ENCODE results near the gene COL5A2. TPM values are rescaled to one million over a fixed set of nuclear protein-coding genes. Genes with fewer than 3 reads are reported as not detected.

Gene COL5A2
- total and polyA plus RNA-seq, 9 of the 15 experiments (the other 6 are each of a cell fraction or from before 2014, with no cell fraction given), result 0.01 to 0.54 (median 0.19) TPM

- TF ChIP-seq BRF2 (IDR thresholded peaks at IDR 0.05; ENCODE audit: borderline replicate concordance, insufficient read depth, insufficient read length) (no peak), NFIX (CRISPR knock-in tag; IDR thresholded peaks at IDR 0.05; ENCODE audit: low read depth) (no peak), HES1 (IDR thresholded peaks at IDR 0.05; ENCODE audit: low read depth) (no peak), ELK1 (CRISPR knock-in tag; IDR thresholded peaks at IDR 0.05) (no peak)
Measured at GRCh38 chr2:189210250-189211087, 30.9 kb upstream of the COL5A2 start (continued).

GRCh38 chr2:189208254-189208653, 28.7 kb upstream of the COL5A2 start:
- intact Hi-C loops (cut with micrococcal nuclease) (no loop called here), in situ Hi-C loops (cut with MboI) (no loop called here)
- no peak for ATAC-seq
- no peaks in the 10 kb centered on the region for H3K9me3 ChIP-seq (replicated peaks; ENCODE audit: control insufficient read depth, insufficient read depth, low read depth, low read length)
- no peaks in the 10 kb centered on the region for H3K27me3 ChIP-seq (ENCODE audit: control insufficient read depth in 2 of 2, insufficient read depth in 2 of 2, low read length in 2 of 2)
- H3K4me1 ChIP-seq (replicated peaks in 1 of 2; ENCODE audit: control insufficient read depth in 2 of 2, insufficient read depth in 2 of 2, low read length in 2 of 2), result peaks cover 4 to 11% of the 10 kb centered on the region in 2 experiments
- no TSS peak for BruUV-seq (replicated peaks)
- H3K79me2 ChIP-seq (ENCODE audit: control insufficient read depth, insufficient read depth, low read length), result no peaks in the 10 kb centered on the region
- DNase-seq (ENCODE audit: extremely low read depth in 1 of 4, low spot score in 3 of 4), result no peak
- no peak overlapping the region for H2AFZ ChIP-seq (ENCODE audit: low read depth, low read length)
- FAIRE-seq, result no peak
- ChIA-PET POLR2A (no interaction called here), CTCF (ENCODE audit: low intra/inter-chr PET ratio) (no interaction called here)
- H3K4me3 ChIP-seq, result no peak overlapping the region
- no peaks in the 10 kb centered on the region for H3K9me1 ChIP-seq (ENCODE audit: control insufficient read depth, insufficient read depth, low read length)
- H3K27ac ChIP-seq (ENCODE audit: extremely low read depth, low read depth, low read length), result no peak overlapping the region
- no peak overlapping the region for H3K4me2 ChIP-seq (ENCODE audit: insufficient read depth, low read length)
- no peaks in the 10 kb centered on the region for H3K36me3 ChIP-seq (ENCODE audit: control insufficient read depth, insufficient read depth, low read length)
- WGBS (ENCODE audit: insufficient coverage, low coverage, missing lambda C conversion rate), result 7% methylated on average over 1 of the region's 1 CpG
- H3K9ac ChIP-seq (ENCODE audit: insufficient read depth in 1 of 2, low read depth in 2 of 2, low read length in 2 of 2), result no peak overlapping the region
- no peaks in the 10 kb centered on the region for H4K20me1 ChIP-seq (replicated peaks; ENCODE audit: control insufficient read depth, insufficient read depth, low read length)
- TF ChIP-seq NR2C1 (IDR thresholded peaks at IDR 0.05), result no peak
- TF ChIP-seq NR2C1 (tag; IDR thresholded peaks at IDR 0.05), result no peak
- TF ChIP-seq TAL1 (IDR thresholded peaks at IDR 0.05), result 0 out of 2 replicates have a peak, but pooled peaks have one; percentile 14
- TF ChIP-seq GABPA (tag; conservative IDR thresholded peaks at IDR 0.05; ENCODE audit: low read depth), result no peak
- TF ChIP-seq ZNF785 (CRISPR knock-in tag; IDR thresholded peaks at IDR 0.05), result no peak
- TF ChIP-seq KAT8 (IDR thresholded peaks at IDR 0.05; ENCODE audit: low read depth), result no peak
- no peak for TF ChIP-seq BDP1 (IDR thresholded peaks at IDR 0.05; ENCODE audit: insufficient read depth, insufficient read length)
- no peak for TF ChIP-seq ZNF184 (CRISPR knock-in tag; IDR thresholded peaks at IDR 0.05)
- TF ChIP-seq KLF10 (CRISPR knock-in tag; IDR thresholded peaks at IDR 0.05), result no peak
- TF ChIP-seq DLX4 (CRISPR knock-in tag; IDR thresholded peaks at IDR 0.05), result no peak
- no peak for TF ChIP-seq KDM4B (IDR thresholded peaks at IDR 0.05; ENCODE audit: borderline replicate concordance in 2 of 2, low read depth in 1 of 2)
- no peak for TF ChIP-seq KAT7 (CRISPR knock-in tag; IDR thresholded peaks at IDR 0.05; ENCODE audit: borderline replicate concordance)
- TF ChIP-seq CBFA2T3 (IDR thresholded peaks at IDR 0.05), result peak; percentile 33; the same call in 1 of the 2 replicates
- TF ChIP-seq ZNF324 (CRISPR knock-in tag; IDR thresholded peaks at IDR 0.05), result no peak
- peak; percentile 27; the same call in 1 of the 2 replicates for TF ChIP-seq ARID1B (IDR thresholded peaks at IDR 0.05)
- TF ChIP-seq ZNF583 (CRISPR knock-in tag; IDR thresholded peaks at IDR 0.05), result no peak
